ENCODE data around the gene ENTREP1.

ENTREP1 gene

GRCh38 chr9:69380811-69381210 lies 55.8 kb downstream of the ENTREP1 start:
- Histone ChIP-seq H3K9ac (ENCODE audit: low read length) (no peak overlapping the region), H2BK12ac (ENCODE audit: low read length in 2 of 2) (no peak overlapping the region), H3K14ac (ENCODE audit: low read length in 2 of 2) (no peak overlapping the region), H3K23ac (ENCODE audit: low read length in 2 of 2) (no peak overlapping the region), H3K4me3 (ENCODE audit: insufficient read depth in 1 of 2, low read depth in 1 of 2, low read length in 2 of 2) (no peak overlapping the region), H3K27ac (ENCODE audit: low read length, poor library complexity, severe bottlenecking) (no peak overlapping the region), H3K36me3 (ENCODE audit: control insufficient read depth in 1 of 2, insufficient read depth in 2 of 2, low read depth in 1 of 2, low read length in 2 of 2) (no peaks in the 10 kb centered on the region), H2BK15ac (ENCODE audit: low read depth, poor library complexity, severe bottlenecking) (no peak overlapping the region), H3K18ac (ENCODE audit: low read depth in 1 of 2, low read length in 2 of 2) (no peak overlapping the region), H3K9me3 (ENCODE audit: control insufficient read depth, low read length) (no peaks in the 10 kb centered on the region), H3K4me1 (ENCODE audit: control insufficient read depth, insufficient read depth, low read depth, low read length) (peaks cover 12% of the 10 kb centered on the region), H2BK5ac (ENCODE audit: low read depth, low read length, poor library complexity, severe bottlenecking) (no peak overlapping the region), H4K91ac (ENCODE audit: low read length) (no peak overlapping the region), H2AFZ (ENCODE audit: low read depth, low read length) (no peak overlapping the region), H2BK120ac (ENCODE audit: low read depth, low read length) (no peak overlapping the region), H3K27me3 (ENCODE audit: control insufficient read depth in 1 of 2, insufficient read depth in 1 of 2, low read length in 2 of 2) (peaks cover 0 to 9% of the 10 kb centered on the region in 2 experiments), H2AK5ac (ENCODE audit: low read length, severe bottlenecking) (no peak overlapping the region), H3K4me2 (ENCODE audit: low read length, poor library complexity, severe bottlenecking) (no peak overlapping the region), H4K8ac (ENCODE audit: low read length) (no peak overlapping the region), H3K4ac (ENCODE audit: low read depth in 1 of 2, low read length in 2 of 2) (no peak overlapping the region), H3K79me1 (replicated peaks; ENCODE audit: low read length, poor library complexity, severe bottlenecking) (no peaks in the 10 kb centered on the region)
- peak; percentile 33 for DNase-seq
- WGBS: no CpG with 5 or more reads among the region's 3 CpGs

GRCh38 chr9:69382135-69382534 lies 57.1 kb downstream of the ENTREP1 start:
- no peak overlapping the region for H2BK12ac ChIP-seq (ENCODE audit: low read length in 2 of 2)
- H3K14ac ChIP-seq (ENCODE audit: low read length in 2 of 2): no peak overlapping the region
- H3K23ac ChIP-seq (ENCODE audit: low read length in 2 of 2): no peak overlapping the region
- no peak overlapping the region for H3K27ac ChIP-seq (ENCODE audit: low read length, poor library complexity, severe bottlenecking)
- no peak overlapping the region for H3K9ac ChIP-seq (ENCODE audit: low read length)
- no peaks in the 10 kb centered on the region for H3K79me1 ChIP-seq (replicated peaks; ENCODE audit: low read length, poor library complexity, severe bottlenecking)
- H3K4me1 ChIP-seq (ENCODE audit: control insufficient read depth, insufficient read depth, low read depth, low read length): peaks cover 9% of the 10 kb centered on the region
- H3K36me3 ChIP-seq (ENCODE audit: control insufficient read depth in 1 of 2, insufficient read depth in 2 of 2, low read depth in 1 of 2, low read length in 2 of 2): no peaks in the 10 kb centered on the region
- no peak overlapping the region for H2AFZ ChIP-seq (ENCODE audit: low read depth, low read length)
- H3K9me3 ChIP-seq (ENCODE audit: control insufficient read depth, low read length): no peaks in the 10 kb centered on the region
- no peak overlapping the region for H2AK5ac ChIP-seq (ENCODE audit: low read length, severe bottlenecking)
- no peak overlapping the region for H3K4me3 ChIP-seq (ENCODE audit: insufficient read depth in 1 of 2, low read depth in 1 of 2, low read length in 2 of 2)
- H2BK15ac ChIP-seq (ENCODE audit: low read depth, poor library complexity, severe bottlenecking): no peak overlapping the region
- H3K27me3 ChIP-seq (ENCODE audit: control insufficient read depth in 1 of 2, insufficient read depth in 1 of 2, low read length in 2 of 2): peaks cover 6 to 16% of the 10 kb centered on the region in 2 experiments
- H4K8ac ChIP-seq (ENCODE audit: low read length): no peak overlapping the region
- DNase-seq: no peak
- H2BK120ac ChIP-seq (ENCODE audit: low read depth, low read length): no peak overlapping the region
- H4K91ac ChIP-seq (ENCODE audit: low read length): no peak overlapping the region
- 73% methylated on average over 4 of the region's 4 CpGs for WGBS
- H3K4me2 ChIP-seq (ENCODE audit: low read length, poor library complexity, severe bottlenecking): no peak overlapping the region
- no peak overlapping the region for H3K18ac ChIP-seq (ENCODE audit: low read depth in 1 of 2, low read length in 2 of 2)
- H3K4ac ChIP-seq (ENCODE audit: low read depth in 1 of 2, low read length in 2 of 2): no peak overlapping the region
- no peak overlapping the region for H2BK5ac ChIP-seq (ENCODE audit: low read depth, low read length, poor library complexity, severe bottlenecking)

- Histone ChIP-seq H3K27me3 (ENCODE audit: control insufficient read depth in 1 of 2, insufficient read depth in 1 of 2, low read length in 2 of 2) (peaks cover 12 to 39% of the 10 kb centered on the region in 2 experiments), H2BK5ac (ENCODE audit: low read depth, low read length, poor library complexity, severe bottlenecking) (no peak overlapping the region), H3K14ac (ENCODE audit: low read length in 2 of 2) (no peak overlapping the region), H3K18ac (ENCODE audit: low read depth in 1 of 2, low read length in 2 of 2) (no peak overlapping the region), H3K4me2 (ENCODE audit: low read length, poor library complexity, severe bottlenecking) (no peak overlapping the region), H3K79me1 (replicated peaks; ENCODE audit: low read length, poor library complexity, severe bottlenecking) (no peaks in the 10 kb centered on the region), H3K9ac (ENCODE audit: low read length) (no peak overlapping the region), H4K8ac (ENCODE audit: low read length) (no peak overlapping the region), H3K9me3 (ENCODE audit: control insufficient read depth, low read length) (no peaks in the 10 kb centered on the region), H4K91ac (ENCODE audit: low read length) (no peak overlapping the region), H3K4me1 (ENCODE audit: control insufficient read depth, insufficient read depth, low read depth, low read length) (peaks cover 6% of the 10 kb centered on the region), H3K4ac (ENCODE audit: low read depth in 1 of 2, low read length in 2 of 2) (no peak overlapping the region), H3K36me3 (ENCODE audit: control insufficient read depth in 1 of 2, insufficient read depth in 2 of 2, low read depth in 1 of 2, low read length in 2 of 2) (no peaks in the 10 kb centered on the region), H2BK15ac (ENCODE audit: low read depth, poor library complexity, severe bottlenecking) (no peak overlapping the region), H2AFZ (ENCODE audit: low read depth, low read length) (no peak overlapping the region), H3K23ac (ENCODE audit: low read length in 2 of 2) (no peak overlapping the region), H3K4me3 (ENCODE audit: insufficient read depth in 1 of 2, low read depth in 1 of 2, low read length in 2 of 2) (no peak overlapping the region), H2AK5ac (ENCODE audit: low read length, severe bottlenecking) (no peak overlapping the region), H2BK120ac (ENCODE audit: low read depth, low read length) (no peak overlapping the region), H3K27ac (ENCODE audit: low read length, poor library complexity, severe bottlenecking) (no peak overlapping the region), H2BK12ac (ENCODE audit: low read length in 2 of 2) (no peak overlapping the region)
- WGBS: 90% methylated on average over 5 of the region's 6 CpGs
- no peak for DNase-seq
These were observed 60.6 kb downstream of the ENTREP1 start for GRCh38 chr9:69385581-69386033.

- no peaks in the 10 kb centered on the region for H3K36me3 ChIP-seq (ENCODE audit: control insufficient read depth in 1 of 2, insufficient read depth in 2 of 2, low read depth in 1 of 2, low read length in 2 of 2)
- no peak for DNase-seq
- no peak overlapping the region for H2AK5ac ChIP-seq (ENCODE audit: low read length, severe bottlenecking)
These were observed 61.6 kb downstream of the ENTREP1 start for GRCh38 chr9:69386651-69387050.

More at GRCh38 chr9:69386651-69387050, 61.6 kb downstream of the ENTREP1 start:
- no peak overlapping the region for H3K4me2 ChIP-seq (ENCODE audit: low read length, poor library complexity, severe bottlenecking)
- no peak overlapping the region for H3K18ac ChIP-seq (ENCODE audit: low read depth in 1 of 2, low read length in 2 of 2)
- no peaks in the 10 kb centered on the region for H3K9me3 ChIP-seq (ENCODE audit: control insufficient read depth, low read length)
- H2AFZ ChIP-seq (ENCODE audit: low read depth, low read length): no peak overlapping the region
- H3K4ac ChIP-seq (ENCODE audit: low read depth in 1 of 2, low read length in 2 of 2): no peak overlapping the region
- 83% methylated on average over 4 of the region's 4 CpGs for WGBS
- H4K91ac ChIP-seq (ENCODE audit: low read length): no peak overlapping the region
- no peak overlapping the region for H2BK12ac ChIP-seq (ENCODE audit: low read length in 2 of 2)
- H4K8ac ChIP-seq (ENCODE audit: low read length): no peak overlapping the region
- H3K27me3 ChIP-seq (ENCODE audit: control insufficient read depth in 1 of 2, insufficient read depth in 1 of 2, low read length in 2 of 2): peaks cover 12 to 39% of the 10 kb centered on the region in 2 experiments
- H3K27ac ChIP-seq (ENCODE audit: low read length, poor library complexity, severe bottlenecking): no peak overlapping the region
- no peak overlapping the region for H3K23ac ChIP-seq (ENCODE audit: low read length in 2 of 2)
- no peak overlapping the region for H3K4me3 ChIP-seq (ENCODE audit: insufficient read depth in 1 of 2, low read depth in 1 of 2, low read length in 2 of 2)
- H3K79me1 ChIP-seq (replicated peaks; ENCODE audit: low read length, poor library complexity, severe bottlenecking): no peaks in the 10 kb centered on the region
- H3K14ac ChIP-seq (ENCODE audit: low read length in 2 of 2): no peak overlapping the region
- H2BK15ac ChIP-seq (ENCODE audit: low read depth, poor library complexity, severe bottlenecking): no peak overlapping the region
- H3K4me1 ChIP-seq (ENCODE audit: control insufficient read depth, insufficient read depth, low read depth, low read length): peaks cover 2% of the 10 kb centered on the region
- H2BK5ac ChIP-seq (ENCODE audit: low read depth, low read length, poor library complexity, severe bottlenecking): no peak overlapping the region
- H2BK120ac ChIP-seq (ENCODE audit: low read depth, low read length): no peak overlapping the region
- no peak overlapping the region for H3K9ac ChIP-seq (ENCODE audit: low read length)

All from mesenchymal stem cell (in vitro differentiated cells and primary cell).